OCI-LY3 (cell line): ENCODE data around the gene PTPRC.

Experiments
- CTCF ChIP-seq: fragments of 200-600, 300-600 bp; sonication (generic); IDR thresholded peaks from 2 replicates; pipeline ENCODE4 v1.5.1; 2014; ENCODE audit warnings: antibody characterized with exemption, low read length, low read depth
- EZH2phosphoT487 ChIP-seq: fragments of 200-600 bp; shearing (Covaris generic); IDR thresholded peaks from 2 replicates; pipeline ENCODE4 v1.6.1; 2018; ENCODE audit warnings: antibody characterized with exemption, mixed run types, low read depth

- TF ChIP-seq CTCF (no peak), EZH2phosphoT487 (no peak)
These were observed 28.3 kb downstream of the PTPRC start for GRCh38 chr1:198667186-198667585.
